Activated CD4-positive, alpha-beta T cell treated with anti-CD3 and anti-CD28 coated beads, Interleukin-2, amount 10 ng/mL, durations not matched to agents 7 days and 5 days (primary cell): ENCODE measurements around the gene HSDL1. TPM values are rescaled to one million over a fixed set of nuclear protein-coding genes. Genes with fewer than 3 reads are reported as not detected.
A peak's percentile ranks its signal among the peaks of the same experiment; 100 is the strongest.
"Not testable (repeated sequence)": the region's sequence is repeated elsewhere in the genome, so short reads cannot be mapped to it uniquely, and the experiment has no call there.

Source experiments
- CTCF ChIA-PET: fragments of 350-600 bp; sonication (Branson Sonifier 250); formaldehyde crosslinking; loops from one replicate; lab custom pipeline; 2021; ENCODE audit warnings: antibody characterized with exemption; lab: Charles Lee
- POLR2A ChIA-PET: fragments of 350-600 bp; sonication (Branson Sonifier 250); formaldehyde crosslinking; loops from one replicate; lab custom pipeline; 2021; ENCODE audit warnings: antibody characterized with exemption; lab: Charles Lee
- DNase-seq: peaks from one replicate; pipeline ENCODE4 v3.0.0-alpha.2; 2020
- H3K27ac Mint-ChIP-seq: one replicate; pipeline ENCODE4 v1.8.0; 2021; ENCODE audit warnings: mild to moderate bottlenecking, moderate library complexity, mixed read lengths
- H3K27me3 Mint-ChIP-seq: one replicate; pipeline ENCODE4 v1.8.0; 2021; ENCODE audit warnings: mixed read lengths
- H3K36me3 Mint-ChIP-seq: one replicate; pipeline ENCODE4 v1.8.0; 2021; ENCODE audit warnings: low read depth, mixed read lengths
- H3K4me1 Mint-ChIP-seq: one replicate; pipeline ENCODE4 v1.8.0; 2021; ENCODE audit warnings: mixed read lengths
- H3K4me3 Mint-ChIP-seq: one replicate; pipeline ENCODE4 v1.8.0; 2021; ENCODE audit warnings: mild to moderate bottlenecking, moderate library complexity, mixed read lengths
- H3K9me3 Mint-ChIP-seq: one replicate; pipeline ENCODE4 v1.8.0; 2021; ENCODE audit warnings: mixed read lengths
- total RNA-seq, 2 experiments: library from RNA; stranded (reverse); gene quantifications; one replicate each; pipeline ENCODE4 v1.2.3, GENCODE V29; 2021

HSDL1 gene
- total RNA-seq, 2 experiments from 2014 or later, result 8.8 to 10.6 TPM

GRCh38 chr16:84124257-84125073, 20.5 kb downstream of the HSDL1 start:
- H3K27ac Mint-ChIP-seq, result peak overlapping the region; percentile 19
- H3K9me3 Mint-ChIP-seq, result no peaks in the 10 kb centered on the region
- peaks cover under 1% of the 10 kb centered on the region for H3K36me3 Mint-ChIP-seq
- no peak overlapping the region for H3K4me3 Mint-ChIP-seq
- CTCF ChIA-PET, result no interaction called here
- H3K27me3 Mint-ChIP-seq, result no peaks in the 10 kb centered on the region
- POLR2A ChIA-PET, result no interaction called here
- DNase-seq, result no peak
- H3K4me1 Mint-ChIP-seq, result peaks cover 10% of the 10 kb centered on the region

GRCh38 chr16:84121007-84121406, 24.0 kb downstream of the HSDL1 start:
- no peaks in the 10 kb centered on the region for H3K27me3 Mint-ChIP-seq

GRCh38 chr16:84120023-84120422, 25.0 kb downstream of the HSDL1 start:
- Mint-ChIP-seq H3K9me3 (no peaks in the 10 kb centered on the region), H3K27me3 (no peaks in the 10 kb centered on the region), H3K36me3 (no peaks in the 10 kb centered on the region), H3K27ac (no peak overlapping the region), H3K4me1 (peaks cover 27% of the 10 kb centered on the region), H3K4me3 (no peak overlapping the region)
- no peak for DNase-seq
- POLR2A ChIA-PET, result no interaction called here
- CTCF ChIA-PET, result interaction anchor here (0.5 to 1.9 kb wide), 2 partner anchors 35 to 67 kb away, joined by 3 to 6 read pairs; partner anchors contain the start of gene TAF1C

More at GRCh38 chr16:84121007-84121406, 24.0 kb downstream of the HSDL1 start:
- no peak overlapping the region for H3K4me3 Mint-ChIP-seq
- no peak overlapping the region for H3K27ac Mint-ChIP-seq
- peaks cover 24% of the 10 kb centered on the region for H3K4me1 Mint-ChIP-seq
- no peaks in the 10 kb centered on the region for H3K9me3 Mint-ChIP-seq
- no peaks in the 10 kb centered on the region for H3K36me3 Mint-ChIP-seq
- no peak for DNase-seq
- ChIA-PET CTCF (no interaction called here), POLR2A (no interaction called here)

- Mint-ChIP-seq H3K4me3 (no peak overlapping the region), H3K36me3 (no peaks in the 10 kb centered on the region), H3K27me3 (no peaks in the 10 kb centered on the region), H3K27ac (no peak overlapping the region), H3K9me3 (no peaks in the 10 kb centered on the region), H3K4me1 (peaks cover 23% of the 10 kb centered on the region)
- no peak for DNase-seq
- POLR2A ChIA-PET, result no interaction called here
- CTCF ChIA-PET, result interaction anchor here (0.9 to 1.9 kb wide), 2 partner anchors 14 to 68 kb away, joined by 3 to 6 read pairs; partner anchors contain the start of gene TAF1C
Measured at GRCh38 chr16:84119368-84119767, 25.6 kb downstream of the HSDL1 start.

GRCh38 chr16:84118315-84118714, 26.7 kb downstream of the HSDL1 start:
- H3K9me3 Mint-ChIP-seq, POLR2A ChIA-PET, H3K27me3 Mint-ChIP-seq, H3K36me3 Mint-ChIP-seq, DNase-seq: not testable (repeated sequence)
- Mint-ChIP-seq H3K4me1 (peaks cover 24% of the 10 kb centered on the region), H3K4me3 (peak overlapping the region; percentile 54), H3K27ac (peak overlapping the region; percentile 31)
- CTCF ChIA-PET, result interaction anchor here (0.9 to 1.9 kb wide), 2 partner anchors 15 to 69 kb away, joined by 3 to 6 read pairs; partner anchors contain the start of gene TAF1C

- Mint-ChIP-seq H3K4me3 (peak overlapping the region; percentile 90), H3K9me3 (no peaks in the 10 kb centered on the region), H3K27ac (peak overlapping the region; percentile 96), H3K36me3 (no peaks in the 10 kb centered on the region), H3K27me3 (no peaks in the 10 kb centered on the region), H3K4me1 (peaks cover 24% of the 10 kb centered on the region)
- ChIA-PET CTCF (interaction anchor here (0.7 to 2.2 kb wide), 9 partner anchors 14 to 434 kb away, joined by 3 to 10 read pairs (median 4); partner anchors contain the start of genes DNAAF1, HSDL1 and TAF1C), POLR2A (no interaction called here)
- peak; percentile 57 for DNase-seq
Measured at GRCh38 chr16:84117494-84117843, 27.5 kb downstream of the HSDL1 start.

- peak; percentile 97 for DNase-seq
- peak within 1 kb of the TSS; percentile 96 for H3K27ac Mint-ChIP-seq
- peaks cover 24% of the 10 kb centered on the region for H3K4me1 Mint-ChIP-seq
- H3K36me3 Mint-ChIP-seq, result no peaks in the 10 kb centered on the region
- ChIA-PET CTCF (interaction anchor here (0.5 to 2.2 kb wide), 16 partner anchors 12 to 435 kb away, joined by 3 to 10 read pairs (median 4); partner anchors contain the start of genes DNAAF1, HSDL1 and TAF1C), POLR2A (interaction anchor here (0.6 kb wide), 1 partner anchor 31 kb away, joined by 3 read pairs; no protein-coding TSS in a partner anchor)
- no peaks in the 10 kb centered on the region for H3K9me3 Mint-ChIP-seq
- H3K27me3 Mint-ChIP-seq, result no peaks in the 10 kb centered on the region
- H3K4me3 Mint-ChIP-seq, result peak within 1 kb of the TSS; percentile 90
Measured at GRCh38 chr16:84116720-84117493, 28.1 kb downstream of the HSDL1 start, which contains the start of gene MBTPS1. TSS of gene MBTPS1 (minus strand) at chr16:84116942. CDS start at chr16:84101783, 15,159 bp downstream.

- POLR2A ChIA-PET, result interaction anchor here (0.6 kb wide), 1 partner anchor 31 kb away, joined by 3 read pairs; no protein-coding TSS in a partner anchor
- Mint-ChIP-seq H3K27me3 (no peaks in the 10 kb centered on the region), H3K36me3 (no peaks in the 10 kb centered on the region), H3K27ac (peak overlapping the region; percentile 94), H3K4me1 (peaks cover 24% of the 10 kb centered on the region), H3K4me3 (peak overlapping the region; percentile 90), H3K9me3 (no peaks in the 10 kb centered on the region)
- peak; percentile 71 for DNase-seq
- CTCF ChIA-PET, result interaction anchor here (0.5 to 2.2 kb wide), 15 partner anchors 11 to 436 kb away, joined by 3 to 10 read pairs (median 4); partner anchors contain the start of genes DNAAF1, HSDL1 and TAF1C
Measured at GRCh38 chr16:84115919-84116719, 28.9 kb downstream of the HSDL1 start.

- H3K27me3 Mint-ChIP-seq, H3K4me3 Mint-ChIP-seq, DNase-seq, H3K27ac Mint-ChIP-seq, POLR2A ChIA-PET, H3K36me3 Mint-ChIP-seq, H3K9me3 Mint-ChIP-seq: not testable (repeated sequence)
- peaks cover 25% of the 10 kb centered on the region for H3K4me1 Mint-ChIP-seq
- CTCF ChIA-PET, result interaction anchor here (1.4 kb wide), 1 partner anchor 22 kb away, joined by 3 read pairs; no protein-coding TSS in a partner anchor
Measured at GRCh38 chr16:84111949-84112348, 33.0 kb downstream of the HSDL1 start.

- DNase-seq, result no peak
- peaks cover 7% of the 10 kb centered on the region for H3K36me3 Mint-ChIP-seq
- no peaks in the 10 kb centered on the region for H3K9me3 Mint-ChIP-seq
- H3K4me1 Mint-ChIP-seq, result peaks cover 25% of the 10 kb centered on the region
- ChIA-PET CTCF (no interaction called here), POLR2A (no interaction called here)
- no peak overlapping the region for H3K4me3 Mint-ChIP-seq
- no peak overlapping the region for H3K27ac Mint-ChIP-seq
- H3K27me3 Mint-ChIP-seq, result no peaks in the 10 kb centered on the region
Measured at GRCh38 chr16:84111525-84111924, 33.5 kb downstream of the HSDL1 start.

- ChIA-PET CTCF (no interaction called here), POLR2A (no interaction called here)
- H3K9me3 Mint-ChIP-seq, result no peaks in the 10 kb centered on the region
- H3K27ac Mint-ChIP-seq, result no peak overlapping the region
- H3K27me3 Mint-ChIP-seq, result no peaks in the 10 kb centered on the region
- peaks cover 24% of the 10 kb centered on the region for H3K4me1 Mint-ChIP-seq
- no peak for DNase-seq
- peaks cover 8% of the 10 kb centered on the region for H3K36me3 Mint-ChIP-seq
- H3K4me3 Mint-ChIP-seq, result no peak overlapping the region
Measured at GRCh38 chr16:84110527-84110926, 34.5 kb downstream of the HSDL1 start.
